DMS153 treated with DMSO at 0.1 percent for 48 hours (cell line): ENCODE data around the gene LHPP.

Source experiments
- DNase-seq: peaks from one replicate; lab custom pipeline; 2025; ENCODE audit not compliant: unreplicated experiment; lab: John Stamatoyannopoulos, UW

Gene LHPP

GRCh38 chr10:124619802-124620490 lies 158.3 kb downstream of the LHPP start:
- DNase-seq: no peak

DNA sequence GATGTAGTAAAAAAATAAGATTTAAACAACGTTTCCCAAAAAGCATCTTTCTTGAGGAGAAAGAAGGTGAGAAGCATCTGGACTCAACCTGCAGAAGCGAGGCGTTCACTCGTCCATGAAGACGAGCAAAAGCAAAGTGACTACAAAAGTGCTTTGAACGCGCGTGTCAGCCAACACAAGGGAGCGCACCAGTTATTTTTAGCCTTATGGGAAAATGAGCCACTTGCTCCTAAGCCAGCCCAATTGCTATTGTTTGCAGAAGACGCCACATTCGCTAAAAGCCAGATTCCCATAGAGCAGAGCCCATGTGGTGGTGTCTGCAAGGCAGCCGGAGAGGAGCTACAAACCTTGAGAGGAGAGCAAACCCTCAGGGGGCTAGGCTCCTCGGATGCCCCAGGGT lies 160.0 kb downstream of the LHPP start:
- no peak for DNase-seq

- no peak for DNase-seq
These were observed 160.5 kb downstream of the LHPP start for GRCh38 chr10:124622158-124622557.

DNA sequence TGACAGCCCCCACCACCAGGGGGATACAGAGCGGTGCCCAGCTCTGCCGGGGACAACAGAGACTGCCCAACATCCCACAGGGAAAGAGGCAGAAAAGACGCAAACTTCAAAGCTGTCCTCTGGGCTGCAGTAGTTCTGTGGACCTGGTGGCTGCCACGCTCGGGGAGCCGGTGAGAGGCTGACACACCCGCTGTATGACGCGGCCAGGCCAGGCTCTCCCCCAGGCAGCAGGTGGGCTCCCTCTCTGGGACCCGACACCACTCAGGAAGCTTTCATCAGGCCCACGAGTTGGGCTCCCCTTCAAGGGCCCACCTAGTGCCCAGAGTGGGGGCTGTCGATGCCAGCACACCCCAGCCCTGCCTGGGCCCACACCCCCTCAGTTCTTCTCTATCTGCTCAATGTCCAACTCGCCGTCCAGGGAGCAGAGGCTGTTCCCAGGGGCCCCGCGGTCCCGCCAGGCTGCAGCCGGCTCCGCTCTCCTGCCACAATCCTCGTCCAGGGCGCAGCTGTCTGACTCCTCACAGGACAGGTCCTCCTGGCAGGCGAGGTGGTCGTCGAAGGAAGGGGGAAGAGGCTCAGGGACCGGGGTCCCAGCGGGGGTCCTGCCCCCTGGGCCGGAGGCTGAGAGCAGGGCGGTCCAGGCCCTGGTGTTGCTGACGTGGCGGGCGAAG lies 161.4 kb downstream of the LHPP start:
- DNase-seq: no peak

- no peak for DNase-seq
These were observed 162.4 kb downstream of the LHPP start for GRCh38 chr10:124624006-124624405.

GRCh38 chr10:124624466-124624865 lies 162.8 kb downstream of the LHPP start:
- DNase-seq: no peak

GRCh38 chr10:124624895-124625294 lies 163.3 kb downstream of the LHPP start:
- peak; percentile 37 for DNase-seq

DNA sequence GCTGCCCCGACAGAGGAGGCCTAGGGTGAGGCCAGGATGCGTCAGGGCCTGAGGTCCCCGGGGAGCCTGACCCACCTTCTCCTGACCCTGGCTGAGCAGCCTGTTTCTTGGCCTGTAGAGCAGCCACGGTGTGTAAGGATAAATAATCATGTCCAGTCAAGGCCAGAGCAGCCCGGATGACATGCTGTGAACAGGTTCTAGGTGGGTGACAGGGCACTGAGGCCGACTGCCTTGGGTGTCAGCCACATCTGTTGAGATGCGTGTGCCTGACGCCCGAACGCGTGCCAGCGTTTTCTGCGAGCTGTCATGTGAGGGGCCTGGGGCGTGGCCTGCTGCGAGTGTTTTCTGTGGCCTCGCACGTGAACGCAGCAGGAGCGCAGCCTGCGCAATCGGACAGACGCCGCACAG lies 164.2 kb downstream of the LHPP start:
- DNase-seq: no peak

DNA sequence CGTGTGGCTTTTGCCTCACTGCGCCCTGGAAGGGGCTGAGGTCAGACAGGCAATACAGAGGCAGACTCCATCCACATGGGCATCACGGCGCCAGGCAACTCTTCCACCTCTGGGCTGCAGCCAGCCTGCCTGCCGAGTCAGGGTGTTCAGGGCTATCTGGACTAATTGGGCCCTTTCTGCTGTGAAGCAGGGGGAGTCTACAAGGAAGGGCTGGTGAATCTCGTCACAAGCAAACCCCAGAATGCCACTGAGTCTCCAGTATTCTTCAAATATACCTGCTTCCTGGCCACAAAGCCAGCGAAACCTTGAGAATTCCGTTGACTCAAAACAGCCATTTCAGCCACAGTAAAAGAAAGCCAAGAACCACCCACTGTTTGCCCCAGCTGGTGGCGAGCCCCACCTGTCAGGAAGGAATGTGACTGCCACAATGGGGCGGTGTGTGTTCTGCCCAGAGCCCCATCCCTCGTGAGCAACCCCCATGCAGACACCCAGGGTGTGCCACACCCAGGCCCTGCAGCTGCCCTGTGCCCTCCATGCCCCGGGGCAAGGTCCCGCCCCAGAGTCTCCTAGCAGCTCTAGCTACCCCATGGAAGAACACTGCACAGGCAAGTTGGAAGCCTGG lies 165.2 kb downstream of the LHPP start:
- DNase-seq: peak; percentile 15

DNA sequence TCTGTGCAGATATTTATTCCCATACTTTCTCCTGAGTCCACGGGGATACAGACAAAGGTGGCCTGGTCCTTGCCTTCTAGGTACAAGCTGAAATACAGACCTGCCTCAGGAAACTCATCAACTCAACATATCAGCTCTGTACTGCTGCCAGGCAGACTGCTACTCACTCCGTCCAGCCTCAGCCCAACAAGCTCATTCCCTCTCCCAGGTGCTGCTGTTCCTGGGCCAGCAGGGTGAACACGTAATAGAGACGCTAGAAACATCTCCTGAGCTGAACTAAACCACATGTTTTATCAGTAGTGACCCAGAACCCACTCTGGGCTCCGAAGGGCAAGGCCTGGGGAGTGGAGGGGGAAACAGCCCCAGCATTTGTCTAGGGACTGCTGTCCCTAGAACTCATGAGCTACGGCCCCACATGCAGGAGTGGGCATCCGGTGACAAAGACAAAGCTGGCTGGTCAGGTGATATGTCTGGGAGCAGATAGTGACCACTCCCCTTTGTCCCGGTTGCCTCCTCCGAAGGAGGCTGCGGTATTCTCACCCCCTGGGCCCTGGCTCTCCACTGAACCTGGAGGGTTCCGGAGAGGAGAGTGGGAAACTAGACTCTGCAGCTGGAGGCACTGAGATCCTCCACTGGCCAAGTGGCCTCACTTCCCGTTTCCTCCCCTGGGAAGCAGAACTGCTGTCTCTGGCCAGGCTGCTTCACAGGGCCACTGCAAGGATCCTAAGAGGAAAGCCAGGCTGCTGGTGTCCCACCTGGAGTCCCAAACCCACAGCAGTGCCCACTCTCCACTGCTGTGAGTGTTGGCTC lies 166.4 kb downstream of the LHPP start:
- no peak for DNase-seq

DNA sequence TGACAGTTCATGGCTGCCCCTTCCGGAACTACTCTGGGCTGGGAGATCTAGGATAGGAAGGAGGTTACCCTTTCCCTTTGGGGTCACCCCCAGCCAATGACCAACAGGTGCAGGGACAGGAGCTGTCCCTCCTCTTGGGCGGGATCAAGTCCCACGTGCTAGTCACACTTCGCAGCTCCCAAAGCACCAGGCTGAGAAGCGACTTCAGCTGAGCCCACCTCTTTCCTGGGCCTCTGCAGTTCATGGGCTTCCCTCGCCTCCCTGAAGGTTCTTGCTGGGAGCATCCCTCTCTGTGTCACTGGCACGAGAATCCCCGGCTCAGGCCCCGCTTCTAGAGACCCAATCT lies 167.0 kb downstream of the LHPP start:
- DNase-seq: no peak

GRCh38 chr10:124629415-124629814 lies 167.8 kb downstream of the LHPP start:
- DNase-seq: no peak

DNA sequence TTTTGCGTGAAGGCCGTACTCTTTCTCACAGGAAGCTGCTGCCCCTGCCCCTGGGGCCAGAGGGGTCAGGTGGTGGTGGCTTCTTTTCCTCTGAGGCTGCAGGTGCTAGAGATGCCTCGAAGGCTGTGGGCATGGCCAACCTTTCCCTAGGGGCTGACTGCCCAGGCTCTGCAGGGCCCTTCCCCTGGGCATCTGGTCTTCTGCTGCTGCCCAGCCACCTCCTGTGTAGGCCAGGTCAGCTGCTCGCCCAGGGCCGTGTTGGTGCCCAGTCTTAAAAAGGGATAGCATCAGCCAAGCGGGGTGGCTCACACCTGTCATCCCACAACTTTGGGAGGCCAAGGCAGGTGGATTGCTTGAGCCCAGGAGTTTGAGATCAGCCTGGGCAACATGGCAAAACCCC lies 168.2 kb downstream of the LHPP start:
- no peak for DNase-seq

DNA sequence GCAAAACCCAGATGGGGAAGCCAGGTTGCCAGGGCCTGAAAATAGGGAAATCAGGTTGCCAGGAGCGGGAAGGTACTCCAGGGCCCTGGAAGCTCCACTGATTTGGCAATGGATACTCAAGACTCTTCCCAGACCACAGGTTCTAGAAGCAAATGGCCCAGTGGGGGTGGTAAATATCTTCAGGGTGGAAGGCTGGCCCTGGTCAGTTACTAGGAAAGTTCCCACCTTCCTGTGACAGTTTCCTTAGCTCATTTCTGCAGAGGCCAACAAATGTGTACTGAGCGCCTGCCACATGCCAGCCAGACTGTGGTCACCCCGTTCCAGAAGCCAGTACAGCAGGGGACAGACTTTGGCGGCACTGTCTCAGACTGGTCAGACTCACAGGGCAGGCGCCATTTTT lies 168.9 kb downstream of the LHPP start:
- DNase-seq: no peak

DNA sequence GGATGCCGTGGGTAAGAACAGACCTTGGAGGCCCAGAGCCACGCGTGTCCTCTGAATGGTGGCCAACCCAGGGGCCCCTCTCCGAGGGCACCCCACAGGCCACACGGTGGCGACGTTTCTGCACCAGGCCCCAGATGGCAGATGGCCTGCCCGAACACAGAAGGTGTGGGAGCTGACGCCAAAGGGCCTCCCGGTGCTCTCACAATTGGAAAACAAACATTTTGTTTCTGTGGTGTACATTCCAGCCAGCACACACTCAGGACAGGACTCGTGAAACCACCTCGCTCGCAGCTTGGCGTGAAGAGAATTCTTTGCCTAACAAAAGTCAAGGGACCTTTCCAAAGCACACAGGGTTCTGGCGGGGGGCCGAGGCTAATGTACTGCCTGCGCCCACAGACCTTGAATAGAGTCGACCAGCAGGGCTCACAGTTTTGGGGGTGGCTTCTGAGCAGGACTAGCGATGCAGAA lies 170.5 kb downstream of the LHPP start:
- DNase-seq: peak; percentile 53

GRCh38 chr10:124632566-124632965 lies 170.9 kb downstream of the LHPP start:
- DNase-seq: no peak

GRCh38 chr10:124636271-124636995 lies 174.8 kb downstream of the LHPP start:
- no peak for DNase-seq

GRCh38 chr10:124637091-124637700 lies 175.6 kb downstream of the LHPP start:
- DNase-seq: no peak

DNA sequence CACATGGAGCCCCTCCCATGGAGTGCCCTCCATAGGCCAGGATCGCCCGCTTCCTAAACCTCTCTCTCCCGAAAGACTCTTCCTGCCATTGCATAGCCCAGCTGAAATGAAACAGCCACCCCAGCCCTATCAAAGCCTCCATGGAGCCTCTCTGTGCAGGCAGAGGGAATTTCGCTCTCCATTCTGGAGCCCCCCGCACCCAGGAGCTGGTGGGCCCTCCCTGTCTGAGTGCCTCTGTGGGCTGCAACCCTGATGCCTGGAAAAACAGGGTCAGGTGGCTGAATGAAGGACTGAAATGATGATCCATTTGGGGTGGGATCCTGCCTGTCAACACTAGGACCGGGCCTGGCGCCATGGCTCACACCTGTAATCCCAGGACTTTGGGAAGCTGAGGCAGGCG lies 176.1 kb downstream of the LHPP start:
- no peak for DNase-seq

DNA sequence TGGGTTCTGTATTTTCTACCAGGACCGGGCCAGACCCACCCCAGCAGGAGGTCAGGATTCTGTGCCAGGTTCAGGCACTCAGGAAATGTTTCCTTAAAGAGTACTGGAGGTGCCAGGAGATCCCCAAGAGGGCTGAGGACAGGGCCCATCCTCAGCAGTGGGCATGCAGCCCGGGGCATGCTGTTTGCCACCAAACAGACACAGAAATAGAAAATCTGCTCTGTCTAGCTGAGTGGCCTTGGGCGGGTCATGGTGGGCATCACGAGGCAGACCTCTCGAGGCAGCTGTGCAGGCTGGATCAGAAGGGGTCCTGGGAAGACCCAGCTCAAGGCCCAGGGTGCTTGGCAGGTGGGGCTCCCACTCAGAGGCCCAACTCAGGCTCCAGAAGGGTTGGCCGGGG lies 177.6 kb downstream of the LHPP start:
- no peak for DNase-seq

GRCh38 chr10:124639646-124640045 lies 178.0 kb downstream of the LHPP start:
- DNase-seq: no peak
